ENCODE results near the gene KIAA1217. TPM values are rescaled to one million over a fixed set of nuclear protein-coding genes. Genes with fewer than 3 reads are reported as not detected.

The KIAA1217 gene
- total RNA-seq, 1 experiment from 2014 or later, result 4.3 TPM

- no peak for DNase-seq (ENCODE audit: low read depth)
Observed at GRCh38 chr10:24590697-24591457, 381.9 kb downstream of the KIAA1217 start.

- DNase-seq (ENCODE audit: low read depth), result no peak
Observed at GRCh38 chr10:24596217-24596930, 387.4 kb downstream of the KIAA1217 start.

GRCh38 chr10:24597426-24597825, 388.5 kb downstream of the KIAA1217 start:
- DNase-seq (ENCODE audit: low read depth), result no peak
